ENCODE measurements around the gene DMD.

Gene DMD

GRCh38 chrX:31367816-31368215 is 1843.5 kb downstream of the DMD start:
- no peaks in the 10 kb centered on the region for H3K9me3 ChIP-seq
- no peak for DNase-seq
- H3K4me1 ChIP-seq: no peaks in the 10 kb centered on the region
- no peaks in the 10 kb centered on the region for H3K27me3 ChIP-seq
- TF ChIP-seq, protein P1, sequence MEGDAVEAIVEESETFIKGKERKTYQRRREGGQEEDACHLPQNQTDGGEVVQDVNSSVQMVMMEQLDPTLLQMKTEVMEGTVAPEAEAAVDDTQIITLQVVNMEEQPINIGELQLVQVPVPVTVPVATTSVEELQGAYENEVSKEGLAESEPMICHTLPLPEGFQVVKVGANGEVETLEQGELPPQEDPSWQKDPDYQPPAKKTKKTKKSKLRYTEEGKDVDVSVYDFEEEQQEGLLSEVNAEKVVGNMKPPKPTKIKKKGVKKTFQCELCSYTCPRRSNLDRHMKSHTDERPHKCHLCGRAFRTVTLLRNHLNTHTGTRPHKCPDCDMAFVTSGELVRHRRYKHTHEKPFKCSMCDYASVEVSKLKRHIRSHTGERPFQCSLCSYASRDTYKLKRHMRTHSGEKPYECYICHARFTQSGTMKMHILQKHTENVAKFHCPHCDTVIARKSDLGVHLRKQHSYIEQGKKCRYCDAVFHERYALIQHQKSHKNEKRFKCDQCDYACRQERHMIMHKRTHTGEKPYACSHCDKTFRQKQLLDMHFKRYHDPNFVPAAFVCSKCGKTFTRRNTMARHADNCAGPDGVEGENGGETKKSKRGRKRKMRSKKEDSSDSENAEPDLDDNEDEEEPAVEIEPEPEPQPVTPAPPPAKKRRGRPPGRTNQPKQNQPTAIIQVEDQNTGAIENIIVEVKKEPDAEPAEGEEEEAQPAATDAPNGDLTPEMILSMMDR (IDR thresholded peaks at IDR 0.05; ENCODE audit: low read depth, low read length): no peak
- no peak overlapping the region for H3K4me3 ChIP-seq (ENCODE audit: low read depth, low read length)
- H3K36me3 ChIP-seq: no peaks in the 10 kb centered on the region

GRCh38 chrX:31366041-31366440 is 1845.3 kb downstream of the DMD start:
- Histone ChIP-seq H3K27me3 (no peaks in the 10 kb centered on the region), H3K9me3 (no peaks in the 10 kb centered on the region), H3K4me3 (ENCODE audit: low read depth, low read length) (no peak overlapping the region), H3K4me1 (no peaks in the 10 kb centered on the region), H3K36me3 (no peaks in the 10 kb centered on the region)
- TF ChIP-seq, protein P1 (IDR thresholded peaks at IDR 0.05; ENCODE audit: low read depth, low read length): no peak
- DNase-seq: no peak

DNA sequence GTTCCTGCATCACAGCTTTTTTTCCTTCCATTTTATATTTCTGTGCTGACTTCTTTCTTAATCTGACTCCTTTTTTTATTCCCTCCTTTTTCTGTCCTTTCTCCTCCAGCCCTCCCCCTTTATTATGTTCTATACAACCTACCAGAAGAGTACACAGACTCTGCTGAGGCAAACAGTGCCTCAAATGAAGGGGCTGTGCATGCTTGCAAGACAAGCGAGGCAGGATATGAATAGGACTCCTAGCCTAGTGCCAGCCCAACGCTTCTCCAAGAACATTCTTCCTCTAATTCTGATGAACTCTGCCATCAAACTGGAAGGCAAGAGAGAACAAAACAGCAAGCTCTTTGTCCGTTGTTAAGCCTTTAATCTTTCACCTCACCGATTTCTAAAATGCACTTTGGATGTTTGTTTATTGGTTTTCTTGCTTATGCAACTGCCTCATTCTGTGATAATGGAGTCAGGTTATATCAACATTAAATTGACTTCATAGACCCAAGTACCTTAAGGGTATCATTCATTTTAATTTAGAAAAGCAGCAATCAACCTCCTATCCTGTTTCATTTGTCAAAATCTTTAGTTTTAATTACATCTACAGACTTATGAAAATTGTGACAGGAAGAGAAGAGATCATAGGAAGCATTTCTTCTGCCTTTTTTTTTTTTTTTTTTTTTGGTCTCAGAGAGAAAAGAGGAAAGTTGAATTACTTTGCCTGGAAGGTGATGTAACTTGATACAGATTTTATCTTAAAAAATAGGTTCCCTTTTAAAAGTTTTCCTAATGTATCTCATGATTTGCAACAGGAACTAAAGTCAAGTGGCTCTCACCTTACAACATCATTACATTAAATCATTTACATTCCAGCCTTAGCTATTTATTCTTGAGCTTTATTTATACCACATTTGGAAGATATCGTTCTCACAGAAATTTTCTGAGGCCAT is 1854.8 kb downstream of the DMD start:
- DNase-seq: no peak
- Histone ChIP-seq H3K4me3 (ENCODE audit: low read depth, low read length) (no peak overlapping the region), H3K36me3 (no peaks in the 10 kb centered on the region), H3K9me3 (no peaks in the 10 kb centered on the region), H3K27me3 (no peaks in the 10 kb centered on the region), H3K4me1 (no peaks in the 10 kb centered on the region)
- TF ChIP-seq, protein P1 (IDR thresholded peaks at IDR 0.05; ENCODE audit: low read depth, low read length): no peak

DNA sequence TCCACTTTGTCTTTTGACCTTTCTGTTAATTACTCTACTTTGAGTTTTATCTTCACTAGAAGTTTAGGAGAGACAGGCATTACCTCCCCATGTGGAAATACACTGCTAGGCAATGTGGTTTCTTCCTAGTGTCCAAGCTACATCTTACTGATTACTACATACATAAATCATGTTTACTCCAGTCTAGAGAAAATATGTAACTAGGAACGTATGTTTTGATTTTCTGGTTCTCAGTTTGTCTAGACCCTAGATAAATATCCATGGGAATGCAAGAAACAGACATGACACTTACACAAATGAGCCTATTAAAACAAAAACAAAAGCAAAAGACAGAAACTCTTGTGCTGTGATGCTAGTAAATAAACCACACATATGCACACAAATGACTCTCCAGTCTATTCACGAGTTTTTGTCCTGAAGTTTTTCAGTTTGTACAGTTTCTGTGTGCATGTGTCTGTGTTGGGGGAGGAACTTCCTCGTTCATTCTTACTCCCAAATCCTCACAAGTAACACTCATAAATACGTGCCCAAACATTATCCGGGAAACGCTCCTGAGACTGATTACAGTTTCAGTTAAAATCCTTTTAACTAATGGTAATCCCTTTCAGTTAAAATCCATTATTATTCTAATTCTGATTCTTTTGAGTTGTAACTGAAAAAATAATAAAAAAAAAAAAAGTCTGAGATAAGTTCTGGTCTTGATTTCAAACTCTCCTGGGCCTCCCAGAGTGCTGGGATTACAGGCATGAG is 1856.0 kb downstream of the DMD start:
- no peaks in the 10 kb centered on the region for H3K9me3 ChIP-seq
- no peak for DNase-seq
- no peak overlapping the region for H3K4me3 ChIP-seq (ENCODE audit: low read depth, low read length)
- no peaks in the 10 kb centered on the region for H3K4me1 ChIP-seq
- H3K27me3 ChIP-seq: no peaks in the 10 kb centered on the region
- TF ChIP-seq, protein P1 (IDR thresholded peaks at IDR 0.05; ENCODE audit: low read depth, low read length): no peak
- no peaks in the 10 kb centered on the region for H3K36me3 ChIP-seq

DNA sequence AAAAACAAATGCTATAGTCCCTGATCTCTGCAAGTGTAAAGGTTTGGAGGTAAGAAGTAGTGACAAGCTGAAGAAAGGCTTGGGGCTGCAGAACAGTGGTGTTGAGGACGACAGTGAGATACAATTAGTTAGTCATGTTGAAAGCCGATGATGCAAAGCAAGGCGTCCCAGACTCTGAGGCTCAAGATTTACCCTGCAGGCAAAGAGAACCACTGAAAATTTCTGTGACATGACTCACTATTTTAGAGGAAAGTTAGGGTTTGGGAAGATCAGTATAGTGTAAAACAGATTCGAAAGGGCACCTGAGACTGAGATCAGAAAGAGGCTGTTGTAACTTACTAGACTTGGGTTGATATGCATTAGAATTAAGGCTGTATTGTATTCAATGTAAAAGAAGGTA is 1858.3 kb downstream of the DMD start:
- H3K4me1 ChIP-seq: no peaks in the 10 kb centered on the region
- DNase-seq: no peak
- H3K4me3 ChIP-seq (ENCODE audit: low read depth, low read length): no peak overlapping the region

More for the DNA sequence above, 1858.3 kb downstream of the DMD start:
- TF ChIP-seq, protein P1 (IDR thresholded peaks at IDR 0.05; ENCODE audit: low read depth, low read length): no peak
- Histone ChIP-seq H3K9me3 (no peaks in the 10 kb centered on the region), H3K27me3 (no peaks in the 10 kb centered on the region), H3K36me3 (no peaks in the 10 kb centered on the region)

Measured in BE2C (cell line).